Keratinocyte (primary cell): ENCODE data around the gene ACSL6. TPM values are rescaled to one million over a fixed set of nuclear protein-coding genes. Genes with fewer than 3 reads are reported as not detected.

Experiments used
- DNase-seq: peaks from one replicate; pipeline ENCODE4 v3.0.0-alpha.2; 2011; ENCODE audit warnings: low read depth, missing footprints, low spot score
- FAIRE-seq: peaks from 2 replicates; lab custom pipeline; 2011; peaks lifted over from hg19 to GRCh38; lab: Jason Lieb, UNC
- H2AFZ ChIP-seq: 2 replicates; pipeline ENCODE4 v1.6.0; 2012; ENCODE audit warnings: low read length, control low read depth, inconsistent platforms; ENCODE audit not compliant: control insufficient read depth
- H3K27ac ChIP-seq: 2 replicates; pipeline ENCODE4 v1.5.1; 2011; ENCODE audit warnings: low read length; ENCODE audit not compliant: control insufficient read depth, insufficient read depth
- H3K27me3 ChIP-seq: 3 replicates; pipeline ENCODE4 v1.6.0; 2011; ENCODE audit warnings: low read length; ENCODE audit not compliant: control insufficient read depth, insufficient read depth; ENCODE audit errors: extremely low read depth
- H3K36me3 ChIP-seq, 2 experiments: 2 replicates in 1 of 2; 3 replicates in 1 of 2; pipeline ENCODE4 v1.5.1; 2011; ENCODE audit warnings: low read length in 2 of 2, mild to moderate bottlenecking in 1 of 2; ENCODE audit not compliant: control insufficient read depth in 2 of 2, insufficient read depth in 2 of 2; ENCODE audit errors: extremely low read depth in 1 of 2
- H3K4me1 ChIP-seq: 3 replicates; pipeline ENCODE4 v1.5.1; 2011; ENCODE audit warnings: low read length; ENCODE audit not compliant: control insufficient read depth, insufficient read depth; ENCODE audit errors: extremely low read depth
- H3K4me2 ChIP-seq: 3 replicates; pipeline ENCODE4 v1.6.0; 2011; ENCODE audit warnings: low read depth, low read length; ENCODE audit not compliant: control insufficient read depth, insufficient read depth; ENCODE audit errors: extremely low read depth
- H3K4me3 ChIP-seq, 3 experiments: fragments of 200-600 bp in 1 of 3; sonication (generic) in 1 of 3; 2 replicates in 2 of 3; 3 replicates in 1 of 3; pipeline ENCODE4 v1.5.1; 2011 to 2016; ENCODE audit warnings: low read length in 3 of 3, mild to moderate bottlenecking in 3 of 3, control low read depth in 2 of 3, inconsistent platforms in 1 of 3, low read depth in 1 of 3, mixed read lengths in 1 of 3, mixed run types in 1 of 3, moderate library complexity in 1 of 3; ENCODE audit not compliant: control insufficient read depth in 2 of 3, insufficient read depth in 2 of 3; ENCODE audit errors: extremely low read depth in 1 of 3
- H3K79me2 ChIP-seq: 2 replicates; pipeline ENCODE4 v1.6.0; 2012; ENCODE audit warnings: low read length; ENCODE audit not compliant: control insufficient read depth, insufficient read depth
- H3K9ac ChIP-seq: 3 replicates; pipeline ENCODE4 v1.6.0; 2011; ENCODE audit warnings: low read length; ENCODE audit not compliant: control insufficient read depth, insufficient read depth; ENCODE audit errors: extremely low read depth
- H3K9me1 ChIP-seq: 3 replicates; pipeline ENCODE4 v1.6.0; 2011; ENCODE audit warnings: low read length; ENCODE audit not compliant: control insufficient read depth, insufficient read depth; ENCODE audit errors: extremely low read depth
- H3K9me3 ChIP-seq: 2 replicates; pipeline ENCODE4 v1.5.1; 2012; ENCODE audit warnings: low read depth, low read length; ENCODE audit not compliant: control insufficient read depth
- H4K20me1 ChIP-seq: 3 replicates; pipeline ENCODE4 v1.6.0; 2011; ENCODE audit warnings: low read length; ENCODE audit not compliant: control insufficient read depth, insufficient read depth; ENCODE audit errors: extremely low read depth
- EZH2 ChIP-seq: IDR thresholded peaks from one replicate; pipeline ENCODE4 v1.6.1; 2012; ENCODE audit warnings: inconsistent platforms, mild to moderate bottlenecking, low read length, moderate library complexity
- dilution Hi-C: fragments of 300-500 bp; cut with MboI; formaldehyde crosslinking; loops from one replicate; pipeline ENCODE4 v1.7.0; 2020; ENCODE audit warnings: low sequenced_read_pairs; ENCODE audit not compliant: extremely low pct_ligation_motif_present
- polyA plus RNA-seq, 5 experiments: library from polyadenylated mRNA; depleted of rRNA in 3 of 5; stranded (reverse) in 3 of 5; stranded (forward) in 1 of 5; unstranded in 1 of 5; fragments of >200 nt; gene quantifications; 1 replicate in 1 of 5; 2 replicates in 3 of 5; 3 replicates in 1 of 5; pipeline versions ENCODE4 v1.2.1 to v1.2.3, GENCODE V29; 2011 to 2012; ENCODE audit warnings: missing spikeins in 2 of 5, low read depth in 1 of 5, low replicate concordance in 1 of 5
- TF ChIP-seq, protein P1 (sequence below), 3 experiments: IDR thresholded peaks in 1 of 3; conservative IDR thresholded peaks in 1 of 3; optimal IDR thresholded peaks in 1 of 3; 2 replicates in 2 of 3; 3 replicates in 1 of 3; pipeline versions ENCODE3 to v1.5.1; 2011; ENCODE audit warnings: low read length in 3 of 3, mild to moderate bottlenecking in 3 of 3, moderate library complexity in 2 of 3, control low read depth in 1 of 3, inconsistent platforms in 1 of 3; ENCODE audit not compliant: insufficient read depth in 2 of 3; ENCODE audit errors: extremely low read depth in 1 of 3

Gene ACSL6
- polyA plus RNA-seq, 1 donor (not counting 4 experiments of a cell fraction or from before 2014, with no cell fraction given): 0.18 TPM

DNA sequence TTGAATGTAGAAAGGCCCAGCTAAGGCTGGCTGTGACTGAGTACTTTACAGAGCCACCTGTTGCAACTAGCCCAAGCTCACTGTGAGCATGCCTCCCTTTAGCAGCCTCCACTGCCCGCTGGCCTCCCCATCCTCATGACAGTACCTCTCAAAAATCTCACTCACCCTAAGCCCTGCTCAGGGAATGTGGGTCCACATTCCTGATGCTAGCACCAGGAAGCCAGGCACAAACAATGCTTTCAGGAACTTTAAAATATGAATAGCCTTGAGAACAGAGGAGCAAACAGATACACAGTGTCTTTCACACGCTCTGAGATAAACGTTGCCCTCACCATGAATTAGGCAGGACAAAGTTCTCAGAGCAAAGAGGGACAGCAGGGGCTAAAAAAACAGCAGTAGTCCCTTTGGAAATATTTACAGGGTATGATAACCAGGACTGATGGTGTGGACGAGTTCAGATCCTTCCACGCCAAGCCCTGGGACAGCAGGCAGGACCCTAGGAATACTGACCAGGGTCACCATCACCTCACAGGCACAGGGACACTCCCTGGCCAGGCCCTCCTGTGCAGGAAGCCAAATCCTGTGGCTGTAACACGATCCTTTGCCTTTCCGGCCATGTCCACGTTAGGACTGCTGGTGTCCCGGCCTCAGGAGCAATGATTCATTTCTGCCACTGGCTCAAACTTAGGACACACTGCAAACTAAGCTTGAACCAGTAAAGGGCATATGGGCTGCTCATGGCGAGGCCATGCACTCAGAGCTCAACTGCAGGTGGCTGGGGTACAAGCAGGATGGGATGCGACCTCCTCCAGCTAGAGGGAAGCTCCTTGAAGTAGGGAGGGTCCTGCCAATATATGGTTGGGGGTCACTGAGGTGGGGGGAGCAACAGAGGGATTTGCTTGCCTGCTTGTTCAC, 9.6 kb downstream of the ACSL6 start:
- Histone ChIP-seq H3K9me3 (no peaks in the 10 kb centered on the region), H2AFZ (no peak overlapping the region), H3K36me3 (no peaks in the 10 kb centered on the region), H3K9me1 (no peaks in the 10 kb centered on the region), H3K79me2 (no peaks in the 10 kb centered on the region), H3K4me1 (no peaks in the 10 kb centered on the region), H3K4me2 (no peak overlapping the region), H3K27ac (no peak overlapping the region), H3K9ac (no peak overlapping the region), H4K20me1 (no peaks in the 10 kb centered on the region), H3K27me3 (peaks cover 13% of the 10 kb centered on the region), H3K4me3 (no peak overlapping the region)
- dilution Hi-C loops: no loop called here
- FAIRE-seq (no peak), DNase-seq (no peak)
- TF ChIP-seq EZH2: no peak
- TF ChIP-seq, protein P1, sequence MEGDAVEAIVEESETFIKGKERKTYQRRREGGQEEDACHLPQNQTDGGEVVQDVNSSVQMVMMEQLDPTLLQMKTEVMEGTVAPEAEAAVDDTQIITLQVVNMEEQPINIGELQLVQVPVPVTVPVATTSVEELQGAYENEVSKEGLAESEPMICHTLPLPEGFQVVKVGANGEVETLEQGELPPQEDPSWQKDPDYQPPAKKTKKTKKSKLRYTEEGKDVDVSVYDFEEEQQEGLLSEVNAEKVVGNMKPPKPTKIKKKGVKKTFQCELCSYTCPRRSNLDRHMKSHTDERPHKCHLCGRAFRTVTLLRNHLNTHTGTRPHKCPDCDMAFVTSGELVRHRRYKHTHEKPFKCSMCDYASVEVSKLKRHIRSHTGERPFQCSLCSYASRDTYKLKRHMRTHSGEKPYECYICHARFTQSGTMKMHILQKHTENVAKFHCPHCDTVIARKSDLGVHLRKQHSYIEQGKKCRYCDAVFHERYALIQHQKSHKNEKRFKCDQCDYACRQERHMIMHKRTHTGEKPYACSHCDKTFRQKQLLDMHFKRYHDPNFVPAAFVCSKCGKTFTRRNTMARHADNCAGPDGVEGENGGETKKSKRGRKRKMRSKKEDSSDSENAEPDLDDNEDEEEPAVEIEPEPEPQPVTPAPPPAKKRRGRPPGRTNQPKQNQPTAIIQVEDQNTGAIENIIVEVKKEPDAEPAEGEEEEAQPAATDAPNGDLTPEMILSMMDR (optimal IDR thresholded peaks at IDR 0.05 in 1 of 3, IDR thresholded peaks at IDR 0.05 in 1 of 3, conservative IDR thresholded peaks at IDR 0.05 in 1 of 3; ENCODE audit: extremely low read depth in 1 of 3, insufficient read depth in 2 of 3, low read length in 3 of 3): no peak

DNA sequence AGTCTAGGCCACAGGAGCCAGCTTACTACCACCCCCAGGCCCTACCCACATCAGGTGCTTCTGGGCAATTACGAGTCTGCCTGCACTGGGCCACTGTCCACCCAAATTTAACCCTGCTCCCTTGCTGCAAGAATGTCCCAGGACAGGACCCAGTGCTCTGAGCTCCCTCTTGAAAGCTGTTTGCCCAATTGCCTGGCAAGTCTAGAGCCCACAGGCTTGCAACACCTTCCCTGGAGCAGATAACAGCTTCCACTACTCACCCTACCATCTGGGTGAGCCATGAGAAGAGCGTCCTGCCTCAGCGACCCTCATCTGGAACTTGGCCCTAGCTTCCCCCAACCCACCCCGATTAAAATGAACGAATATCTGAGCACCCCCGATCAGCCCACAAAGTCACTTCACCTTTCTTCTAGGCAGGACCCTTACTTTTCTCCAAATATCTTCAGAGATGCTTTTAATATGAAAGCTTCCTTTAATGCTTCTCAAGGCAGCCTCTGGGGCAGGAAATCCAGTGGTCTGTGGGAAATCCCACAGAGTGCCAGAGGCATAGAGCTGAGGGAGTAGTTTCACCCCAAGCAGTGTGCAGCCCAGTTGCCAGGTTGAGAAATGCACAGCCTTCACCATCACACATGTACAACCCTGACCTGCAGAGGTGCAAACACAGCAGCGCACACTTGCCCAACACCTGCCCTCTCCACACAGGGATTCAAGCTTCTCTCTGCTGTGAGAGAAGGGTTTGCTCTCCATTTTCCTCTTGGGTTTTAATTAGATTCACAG, 10.6 kb downstream of the ACSL6 start:
- Histone ChIP-seq H3K27ac (no peak overlapping the region), H3K27me3 (peaks cover 13% of the 10 kb centered on the region), H3K9ac (no peak overlapping the region), H3K9me3 (no peaks in the 10 kb centered on the region), H3K4me1 (no peaks in the 10 kb centered on the region), H3K4me3 (no peak overlapping the region), H2AFZ (no peak overlapping the region), H3K79me2 (no peaks in the 10 kb centered on the region), H3K9me1 (no peaks in the 10 kb centered on the region), H3K4me2 (no peak overlapping the region), H3K36me3 (no peaks in the 10 kb centered on the region), H4K20me1 (no peaks in the 10 kb centered on the region)
- DNase-seq (no peak), FAIRE-seq (no peak)
- TF ChIP-seq, protein P1 (optimal IDR thresholded peaks at IDR 0.05 in 1 of 3, IDR thresholded peaks at IDR 0.05 in 1 of 3, conservative IDR thresholded peaks at IDR 0.05 in 1 of 3; ENCODE audit: extremely low read depth in 1 of 3, insufficient read depth in 2 of 3, low read length in 3 of 3): no peak
- TF ChIP-seq EZH2: no peak
- dilution Hi-C loops: no loop called here
